ENCODE results near the gene PDLIM5. TPM values are rescaled to one million over a fixed set of nuclear protein-coding genes. Genes with fewer than 3 reads are reported as not detected.
"Not testable (repeated sequence)": the region's sequence is repeated elsewhere in the genome, so short reads cannot be mapped to it uniquely, and the experiment has no call there.

The PDLIM5 gene
- total RNA-seq, 2 donors from 2014 or later = 16.3 to 22.7 TPM

DNA sequence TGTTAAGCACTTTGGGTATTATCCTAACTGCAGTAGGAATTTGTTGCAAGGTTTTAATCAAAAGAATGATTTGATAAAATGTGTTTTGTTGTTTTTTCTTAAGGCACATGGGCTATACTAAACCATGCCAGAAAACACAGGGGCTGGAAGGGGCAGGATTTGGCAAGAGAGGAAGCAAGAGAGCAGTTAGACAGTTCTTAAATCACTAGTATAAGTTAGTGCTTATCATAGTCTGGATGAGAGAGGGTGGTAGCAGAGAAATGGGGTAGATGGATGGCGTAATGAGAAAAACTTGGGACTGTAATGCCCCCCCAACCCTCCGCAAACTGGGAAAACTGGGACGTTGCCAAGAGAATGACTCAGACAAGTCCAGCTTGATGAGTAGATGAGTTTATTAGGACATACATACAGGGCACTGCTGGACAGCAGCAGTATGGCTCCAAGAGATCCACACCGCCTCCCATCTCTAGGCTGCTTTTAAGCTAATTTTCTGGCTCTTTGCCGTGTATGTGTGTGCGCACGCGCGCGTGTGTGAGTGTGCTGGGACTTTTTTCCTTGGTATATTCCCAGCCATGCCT lies 151.5 kb downstream of the PDLIM5 start:
- ATAC-seq (replicated peaks) = no peak
- Mint-ChIP-seq H3K27ac (no peak overlapping the region), H3K4me3 (no peak overlapping the region), H3K9me3 (no peaks in the 10 kb centered on the region), H3K36me3 (ENCODE audit: low read depth) (no peaks in the 10 kb centered on the region), H3K27me3 (no peaks in the 10 kb centered on the region), H3K4me1 (no peaks in the 10 kb centered on the region)

GRCh38 chr4:94605241-94605805 lies 153.6 kb downstream of the PDLIM5 start:
- H3K36me3 Mint-ChIP-seq (ENCODE audit: low read depth) = no peaks in the 10 kb centered on the region
- H3K4me1 Mint-ChIP-seq = peaks cover 3% of the 10 kb centered on the region
- no peak for ATAC-seq (replicated peaks)
- H3K27me3 Mint-ChIP-seq = no peaks in the 10 kb centered on the region
- no peak overlapping the region for H3K27ac Mint-ChIP-seq
- no peak overlapping the region for H3K4me3 Mint-ChIP-seq
- no peaks in the 10 kb centered on the region for H3K9me3 Mint-ChIP-seq

DNA sequence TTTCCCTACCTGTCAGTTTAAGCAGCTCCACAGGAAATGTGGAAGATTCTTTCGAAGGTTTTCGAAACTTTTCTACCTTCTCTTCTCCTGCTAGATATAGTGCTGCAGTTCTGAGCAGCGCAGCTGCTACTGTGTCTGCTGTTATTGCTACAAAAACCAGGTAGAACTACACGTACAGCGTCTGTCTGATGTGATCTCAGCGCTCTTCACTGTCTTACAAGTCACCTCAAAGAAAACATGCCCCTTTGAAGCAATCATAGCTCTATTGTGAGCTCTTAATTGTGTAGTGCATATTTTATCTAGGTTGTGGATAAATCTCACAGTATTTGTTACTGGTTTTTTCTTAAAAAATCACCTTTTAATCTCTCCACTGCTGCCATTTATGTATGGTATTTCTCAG lies 158.4 kb downstream of the PDLIM5 start:
- Mint-ChIP-seq H3K36me3 (ENCODE audit: low read depth) (no peaks in the 10 kb centered on the region), H3K4me3 (no peak overlapping the region), H3K27me3 (no peaks in the 10 kb centered on the region), H3K27ac (no peak overlapping the region), H3K4me1 (peaks cover 10% of the 10 kb centered on the region), H3K9me3 (no peaks in the 10 kb centered on the region)
- ATAC-seq (replicated peaks) = no peak

- H3K27ac Mint-ChIP-seq = no peak overlapping the region
- no peak for ATAC-seq (replicated peaks)
- H3K9me3 Mint-ChIP-seq = no peaks in the 10 kb centered on the region
- no peaks in the 10 kb centered on the region for H3K27me3 Mint-ChIP-seq
- peaks cover 2% of the 10 kb centered on the region for H3K36me3 Mint-ChIP-seq (ENCODE audit: low read depth)
- peaks cover 10% of the 10 kb centered on the region for H3K4me1 Mint-ChIP-seq
- H3K4me3 Mint-ChIP-seq = no peak overlapping the region
Measured at GRCh38 chr4:94613248-94613647, 161.5 kb downstream of the PDLIM5 start.

DNA sequence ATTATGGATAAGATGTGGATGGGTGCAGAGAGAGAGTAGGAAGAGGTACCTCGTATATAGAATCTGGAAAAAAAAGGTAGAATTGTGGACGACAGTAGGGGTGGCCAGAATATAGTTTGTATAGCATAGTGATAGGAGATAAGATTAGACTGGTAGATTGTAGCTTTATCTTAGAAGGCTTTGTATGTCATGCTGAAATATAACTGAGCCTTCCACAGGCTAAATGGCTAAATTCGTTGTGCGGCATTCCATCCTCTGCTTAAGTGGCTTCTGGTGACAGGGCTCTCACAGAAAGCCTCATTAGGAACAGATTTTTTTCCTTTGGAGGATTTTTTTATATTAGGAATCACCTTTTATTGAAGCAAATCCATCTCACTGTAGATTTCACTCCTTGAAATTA lies 163.7 kb downstream of the PDLIM5 start:
- no peak for ATAC-seq (replicated peaks)
- Mint-ChIP-seq H3K27ac (no peak overlapping the region), H3K27me3 (no peaks in the 10 kb centered on the region), H3K4me1 (peaks cover 10% of the 10 kb centered on the region), H3K4me3 (no peak overlapping the region), H3K9me3 (no peaks in the 10 kb centered on the region), H3K36me3 (ENCODE audit: low read depth) (peaks cover 13% of the 10 kb centered on the region)

DNA sequence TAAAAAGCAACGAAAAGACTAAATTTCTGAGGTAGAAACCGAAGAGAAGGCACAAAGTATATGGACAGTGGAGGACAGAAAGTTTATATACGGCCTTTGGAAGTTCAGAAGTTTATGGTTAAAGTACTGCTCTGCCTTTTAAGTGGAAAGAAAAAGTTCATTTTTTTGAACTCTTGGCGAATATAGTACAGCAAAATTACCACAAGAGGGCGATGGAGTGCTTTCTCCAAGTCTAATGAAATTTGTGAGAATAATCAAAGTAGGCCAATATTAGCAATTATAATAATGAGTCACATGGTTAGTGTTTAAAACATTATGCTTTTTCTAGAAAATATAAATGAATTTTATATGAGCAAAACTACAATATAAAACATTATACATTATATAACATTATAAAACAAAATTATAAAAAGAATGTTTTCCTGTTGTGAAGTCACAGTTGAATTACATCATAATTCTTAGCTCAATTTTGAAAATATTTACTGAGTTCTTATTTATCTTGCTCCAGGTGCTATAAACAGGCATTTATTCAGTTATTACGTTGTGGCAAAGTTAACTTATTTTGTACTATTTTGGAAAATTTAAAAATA lies 169.8 kb downstream of the PDLIM5 start:
- no peak for ATAC-seq (replicated peaks)
- no peaks in the 10 kb centered on the region for H3K9me3 Mint-ChIP-seq
- H3K27me3 Mint-ChIP-seq = no peaks in the 10 kb centered on the region
- no peak overlapping the region for H3K27ac Mint-ChIP-seq
- no peak overlapping the region for H3K4me3 Mint-ChIP-seq
- H3K4me1 Mint-ChIP-seq = peaks cover 4% of the 10 kb centered on the region
- peaks cover 13% of the 10 kb centered on the region for H3K36me3 Mint-ChIP-seq (ENCODE audit: low read depth)

DNA sequence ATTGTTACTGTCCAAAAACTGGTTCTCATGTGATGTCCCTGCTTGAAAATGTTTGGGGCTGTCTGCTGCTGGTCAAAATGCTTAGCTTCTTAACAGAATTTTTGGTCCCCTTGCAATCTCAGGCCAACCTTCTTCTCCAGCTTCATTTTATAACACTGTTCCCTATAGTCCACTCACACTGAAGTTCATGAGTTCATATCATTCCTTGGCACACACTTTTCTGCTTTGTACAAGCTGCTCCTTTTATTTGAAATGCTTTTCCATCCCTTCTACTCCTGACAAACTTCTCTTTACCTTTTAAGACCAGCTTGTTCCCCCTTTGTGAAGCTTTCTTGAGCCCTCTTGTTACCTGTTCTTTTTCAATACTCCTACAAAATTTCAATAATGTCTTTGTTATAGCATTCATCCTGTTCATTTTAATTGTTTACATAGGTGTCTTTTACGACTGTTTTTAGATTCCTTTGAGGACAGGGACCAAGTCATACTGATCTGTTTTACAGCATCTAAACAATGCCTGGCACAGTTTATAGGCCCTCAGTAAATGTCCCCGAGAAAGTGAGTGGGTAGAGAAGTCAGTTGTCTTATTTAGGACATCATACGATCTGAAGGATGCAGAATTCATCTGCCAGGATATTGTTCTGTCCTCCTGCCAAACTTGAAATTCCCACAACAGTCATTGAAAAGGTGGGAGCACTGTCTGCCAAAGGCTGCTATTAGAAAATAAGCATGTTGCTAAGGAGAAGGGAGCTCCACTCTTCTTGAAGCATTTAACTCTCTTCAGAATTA lies 171.6 kb downstream of the PDLIM5 start:
- Mint-ChIP-seq H3K4me1 (peaks cover 4% of the 10 kb centered on the region), H3K36me3 (ENCODE audit: low read depth) (peaks cover 10% of the 10 kb centered on the region), H3K9me3 (no peaks in the 10 kb centered on the region), H3K27me3 (no peaks in the 10 kb centered on the region), H3K27ac (no peak overlapping the region), H3K4me3 (no peak overlapping the region)
- no peak for ATAC-seq (replicated peaks)

GRCh38 chr4:94626942-94627341 lies 175.2 kb downstream of the PDLIM5 start:
- H3K4me3 Mint-ChIP-seq = no peak overlapping the region
- no peaks in the 10 kb centered on the region for H3K9me3 Mint-ChIP-seq
- ATAC-seq (replicated peaks) = no peak
- H3K27me3 Mint-ChIP-seq = no peaks in the 10 kb centered on the region
- H3K27ac Mint-ChIP-seq = no peak overlapping the region
- no peaks in the 10 kb centered on the region for H3K4me1 Mint-ChIP-seq
- no peaks in the 10 kb centered on the region for H3K36me3 Mint-ChIP-seq (ENCODE audit: low read depth)

DNA sequence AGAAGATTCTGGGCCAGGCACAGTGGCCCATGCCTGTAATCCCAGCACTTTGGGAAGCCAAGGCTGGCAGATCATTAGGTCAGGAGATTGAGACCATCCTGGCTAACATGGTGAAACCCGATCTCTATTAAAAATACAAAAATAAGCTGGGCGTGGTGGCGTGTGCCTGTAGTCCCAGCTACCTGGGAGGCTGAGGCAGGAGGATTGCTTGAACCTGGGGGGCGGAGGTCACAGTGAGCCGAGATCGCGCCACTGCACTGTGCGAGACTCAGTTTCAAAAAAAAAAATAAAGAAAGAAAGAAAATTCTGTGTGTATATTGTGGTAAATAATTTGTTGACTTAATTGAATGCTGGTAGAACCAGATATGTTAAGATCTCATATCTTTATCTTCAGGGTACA lies 177.3 kb downstream of the PDLIM5 start:
- not testable (repeated sequence) for H3K36me3 Mint-ChIP-seq (ENCODE audit: low read depth)

GRCh38 chr4:94629837-94630236 lies 178.1 kb downstream of the PDLIM5 start:
- Mint-ChIP-seq H3K27me3 (no peaks in the 10 kb centered on the region), H3K4me1 (no peaks in the 10 kb centered on the region), H3K27ac (no peak overlapping the region), H3K36me3 (ENCODE audit: low read depth) (no peaks in the 10 kb centered on the region), H3K9me3 (no peaks in the 10 kb centered on the region), H3K4me3 (no peak overlapping the region)
- no peak for ATAC-seq (replicated peaks)

More for the DNA sequence above, 177.3 kb downstream of the PDLIM5 start:
- not testable (repeated sequence) for H3K9me3 Mint-ChIP-seq; ATAC-seq (replicated peaks); H3K4me3 Mint-ChIP-seq; H3K27me3 Mint-ChIP-seq; H3K27ac Mint-ChIP-seq; H3K4me1 Mint-ChIP-seq

- H3K27ac Mint-ChIP-seq = no peak overlapping the region
- no peak overlapping the region for H3K4me3 Mint-ChIP-seq
- no peak for ATAC-seq (replicated peaks)
- no peaks in the 10 kb centered on the region for H3K4me1 Mint-ChIP-seq
- H3K36me3 Mint-ChIP-seq (ENCODE audit: low read depth) = no peaks in the 10 kb centered on the region
- no peaks in the 10 kb centered on the region for H3K27me3 Mint-ChIP-seq
- no peaks in the 10 kb centered on the region for H3K9me3 Mint-ChIP-seq
Measured at GRCh38 chr4:94634271-94634670, 182.5 kb downstream of the PDLIM5 start.

GRCh38 chr4:94635177-94635576 lies 183.4 kb downstream of the PDLIM5 start:
- no peak overlapping the region for H3K27ac Mint-ChIP-seq
- no peaks in the 10 kb centered on the region for H3K27me3 Mint-ChIP-seq
- no peak overlapping the region for H3K4me3 Mint-ChIP-seq
- H3K9me3 Mint-ChIP-seq = no peaks in the 10 kb centered on the region
- peaks cover 2% of the 10 kb centered on the region for H3K36me3 Mint-ChIP-seq (ENCODE audit: low read depth)
- no peaks in the 10 kb centered on the region for H3K4me1 Mint-ChIP-seq
- ATAC-seq (replicated peaks) = no peak

- no peaks in the 10 kb centered on the region for H3K27me3 Mint-ChIP-seq
Measured at GRCh38 chr4:94636004-94636403, 184.3 kb downstream of the PDLIM5 start.

DNA sequence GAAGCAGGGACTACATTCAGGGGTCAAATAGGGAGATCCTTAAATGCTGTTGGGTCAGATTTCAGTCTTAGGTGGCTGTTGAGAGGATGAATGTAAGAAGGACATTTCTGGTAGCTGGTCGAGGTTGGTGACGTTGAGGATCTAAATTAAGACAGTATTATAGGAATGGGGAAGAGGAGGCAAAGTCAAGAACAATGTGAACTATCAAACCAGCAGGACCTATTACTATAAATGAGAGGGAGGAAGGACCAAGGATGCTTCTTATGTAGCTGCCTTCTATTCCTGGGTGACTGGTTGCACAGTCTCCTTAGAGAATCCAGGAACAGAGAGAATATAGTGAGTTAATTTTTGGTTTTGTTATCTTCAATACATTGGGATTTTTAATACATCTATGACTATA lies 187.6 kb downstream of the PDLIM5 start:
- Mint-ChIP-seq H3K27ac (no peak overlapping the region), H3K27me3 (no peaks in the 10 kb centered on the region)

More at GRCh38 chr4:94636004-94636403, 184.3 kb downstream of the PDLIM5 start:
- no peak overlapping the region for H3K27ac Mint-ChIP-seq
- H3K4me1 Mint-ChIP-seq = no peaks in the 10 kb centered on the region
- ATAC-seq (replicated peaks) = no peak
- H3K9me3 Mint-ChIP-seq = no peaks in the 10 kb centered on the region
- no peak overlapping the region for H3K4me3 Mint-ChIP-seq
- peaks cover 10% of the 10 kb centered on the region for H3K36me3 Mint-ChIP-seq (ENCODE audit: low read depth)

DNA sequence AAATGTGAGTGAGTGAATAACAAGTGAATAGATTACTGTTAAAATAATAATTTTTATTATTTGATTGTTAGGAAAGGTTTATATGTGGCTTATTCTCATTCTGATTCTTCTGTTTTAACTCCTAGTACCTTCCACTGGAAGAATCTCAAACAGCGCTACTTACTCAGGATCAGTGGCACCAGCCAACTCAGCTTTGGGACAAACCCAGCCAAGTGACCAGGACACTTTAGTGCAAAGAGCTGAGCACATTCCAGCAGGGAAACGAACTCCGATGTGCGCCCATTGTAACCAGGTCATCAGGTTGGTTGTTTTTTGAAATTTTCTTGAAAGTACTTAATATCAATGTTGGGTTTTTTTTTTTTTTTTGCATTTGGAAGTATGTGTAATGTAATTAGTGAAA lies 188.4 kb downstream of the PDLIM5 start:
- H3K4me3 Mint-ChIP-seq = no peak overlapping the region
- peaks cover 25% of the 10 kb centered on the region for H3K36me3 Mint-ChIP-seq (ENCODE audit: low read depth)
- ATAC-seq (replicated peaks) = no peak
- no peaks in the 10 kb centered on the region for H3K9me3 Mint-ChIP-seq
- H3K4me1 Mint-ChIP-seq = no peaks in the 10 kb centered on the region
- no peaks in the 10 kb centered on the region for H3K27me3 Mint-ChIP-seq
- H3K27ac Mint-ChIP-seq = no peak overlapping the region

More for the DNA sequence above, 187.6 kb downstream of the PDLIM5 start:
- no peaks in the 10 kb centered on the region for H3K4me1 Mint-ChIP-seq
- H3K36me3 Mint-ChIP-seq (ENCODE audit: low read depth) = peaks cover 25% of the 10 kb centered on the region
- no peak for ATAC-seq (replicated peaks)
- no peak overlapping the region for H3K4me3 Mint-ChIP-seq
- no peaks in the 10 kb centered on the region for H3K9me3 Mint-ChIP-seq
